ENCODE data around the gene BCL2L2. TPM values are rescaled to one million over a fixed set of nuclear protein-coding genes. Genes with fewer than 3 reads are reported as not detected.
"Not testable (repeated sequence)": the region's sequence is repeated elsewhere in the genome, so short reads cannot be mapped to it uniquely, and the experiment has no call there.

BCL2L2 gene
- polyA plus RNA-seq, 1 of the 3 experiments (the other 2 are of a cell fraction): 30.6 TPM

DNA sequence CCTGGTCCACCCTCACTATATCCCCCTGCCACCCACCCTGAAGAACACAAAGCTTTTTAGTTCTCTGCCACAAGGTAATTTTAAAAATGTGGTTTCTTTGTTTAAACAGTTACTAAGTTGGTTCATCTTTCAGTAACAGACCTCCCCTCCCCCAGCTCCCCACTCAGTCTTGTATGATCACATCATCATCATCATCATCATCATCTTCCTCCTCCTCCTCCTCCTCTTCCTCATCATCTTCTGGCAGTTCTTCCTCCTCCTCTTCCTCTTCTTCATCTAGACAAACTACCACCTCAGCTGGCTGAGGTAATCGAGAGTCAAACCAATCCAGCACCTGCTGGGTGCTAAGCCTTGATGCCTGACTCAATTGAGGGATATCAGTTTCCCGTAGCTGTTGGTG, 31.2 kb upstream of the BCL2L2 start:
- no peak for TF ChIP-seq SIN3A (IDR thresholded peaks at IDR 0.05; ENCODE audit: borderline replicate concordance, low read depth, low read length)
- no peak for TF ChIP-seq RFX5 (IDR thresholded peaks at IDR 0.05; ENCODE audit: low read length)
- TF ChIP-seq, protein P1, sequence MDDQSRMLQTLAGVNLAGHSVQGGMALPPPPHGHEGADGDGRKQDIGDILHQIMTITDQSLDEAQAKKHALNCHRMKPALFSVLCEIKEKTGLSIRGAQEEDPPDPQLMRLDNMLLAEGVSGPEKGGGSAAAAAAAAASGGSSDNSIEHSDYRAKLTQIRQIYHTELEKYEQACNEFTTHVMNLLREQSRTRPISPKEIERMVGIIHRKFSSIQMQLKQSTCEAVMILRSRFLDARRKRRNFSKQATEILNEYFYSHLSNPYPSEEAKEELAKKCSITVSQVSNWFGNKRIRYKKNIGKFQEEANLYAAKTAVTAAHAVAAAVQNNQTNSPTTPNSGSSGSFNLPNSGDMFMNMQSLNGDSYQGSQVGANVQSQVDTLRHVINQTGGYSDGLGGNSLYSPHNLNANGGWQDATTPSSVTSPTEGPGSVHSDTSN (IDR thresholded peaks at IDR 0.05): no peak
- TF ChIP-seq FOSL2 (IDR thresholded peaks at IDR 0.05; ENCODE audit: borderline replicate concordance, low read depth): no peak
- TF ChIP-seq EP300 (IDR thresholded peaks at IDR 0.05; ENCODE audit: borderline replicate concordance in 1 of 2, low read depth in 1 of 2, low read length in 1 of 2): no peak
- TF ChIP-seq MEF2A (IDR thresholded peaks at IDR 0.05; ENCODE audit: borderline replicate concordance, low read depth): no peak
- TF ChIP-seq NRF1 (IDR thresholded peaks at IDR 0.05; ENCODE audit: low read depth, low read length): no peak
- no peak for TF ChIP-seq GABPA (IDR thresholded peaks at IDR 0.05; ENCODE audit: low read depth)
- no peak for TF ChIP-seq MXI1 (IDR thresholded peaks at IDR 0.05; ENCODE audit: low read depth, low read length)
- no peak for TF ChIP-seq CHD2 (IDR thresholded peaks at IDR 0.05; ENCODE audit: low read length, partially characterized antibody)
- Histone ChIP-seq H3K79me2 (ENCODE audit: insufficient read depth) (peaks cover 3% of the 10 kb centered on the region; the same call in 1 of the 2 replicates), H3K4me3 (ENCODE audit: low read depth in 2 of 2, low read length in 1 of 2) (no peak overlapping the region), H3K9ac (no peak overlapping the region), H3F3A (replicated peaks; ENCODE audit: insufficient read depth) (no peaks in the 10 kb centered on the region), H3K27ac (ENCODE audit: low read depth in 2 of 2, low read length in 1 of 2) (no peak overlapping the region), H3K4me2 (no peak overlapping the region), H3K36me3 (replicated peaks in 1 of 2; ENCODE audit: control insufficient read depth in 1 of 2, insufficient read depth in 2 of 2, low read length in 1 of 2) (peaks cover 0 to 8% of the 10 kb centered on the region in 2 experiments), H3K4me1 (ENCODE audit: control insufficient read depth in 1 of 2, insufficient read depth in 2 of 2, low read depth in 1 of 2, low read length in 1 of 2) (no peaks in the 10 kb centered on the region), H2AFZ (ENCODE audit: low read depth) (no peak overlapping the region), H3K9me2 (no peaks in the 10 kb centered on the region), H3K9me3 (no peaks in the 10 kb centered on the region), H3K27me3 (ENCODE audit: insufficient read depth) (no peaks in the 10 kb centered on the region), H4K20me1 (ENCODE audit: insufficient read depth) (no peaks in the 10 kb centered on the region)
- WGBS (ENCODE audit: low lambda C conversion rate): 69% methylated on average over 2 of the region's 2 CpGs
- CTCF ChIA-PET: interaction anchor here (1.0 to 1.9 kb wide), 6 partner anchors 11 to 105 kb away, joined by 3 to 9 read pairs (median 4); partner anchors contain the start of gene HOMEZ
- POLR2A ChIA-PET: no interaction called here
- no peak for DNase-seq

- no peak overlapping the region for H3K9ac ChIP-seq
- no peak overlapping the region for H3K27ac ChIP-seq (ENCODE audit: low read depth in 2 of 2, low read length in 1 of 2)
- DNase-seq: no peak
- TF ChIP-seq FOSL2 (IDR thresholded peaks at IDR 0.05; ENCODE audit: borderline replicate concordance, low read depth) (no peak), TEAD4 (IDR thresholded peaks at IDR 0.05; ENCODE audit: borderline replicate concordance, insufficient read depth) (no peak), SIN3A (IDR thresholded peaks at IDR 0.05; ENCODE audit: borderline replicate concordance, low read depth, low read length) (no peak), EZH2phosphoT487 (IDR thresholded peaks at IDR 0.05; ENCODE audit: borderline replicate concordance, low read depth) (no peak)
- H3K79me2 ChIP-seq (ENCODE audit: insufficient read depth): peaks cover 3% of the 10 kb centered on the region; the same call in 1 of the 2 replicates
- no peak overlapping the region for H2AFZ ChIP-seq (ENCODE audit: low read depth)
- peaks cover 0 to 5% of the 10 kb centered on the region in 2 experiments for H3K36me3 ChIP-seq (replicated peaks in 1 of 2; ENCODE audit: control insufficient read depth in 1 of 2, insufficient read depth in 2 of 2, low read length in 1 of 2)
- H3K4me2 ChIP-seq: no peak overlapping the region
- 91% methylated on average over 3 of the region's 3 CpGs for WGBS (ENCODE audit: low lambda C conversion rate)
- no peaks in the 10 kb centered on the region for H4K20me1 ChIP-seq (ENCODE audit: insufficient read depth)
- no peaks in the 10 kb centered on the region for H3K9me3 ChIP-seq
- H3K9me2 ChIP-seq: no peaks in the 10 kb centered on the region
- H3K4me3 ChIP-seq (ENCODE audit: low read depth in 2 of 2, low read length in 1 of 2): no peak overlapping the region
- ChIA-PET POLR2A (interaction anchor here (0.6 to 1.0 kb wide), 2 partner anchors 9 to 159 kb away, joined by 3 read pairs; no protein-coding TSS in a partner anchor), CTCF (interaction anchor here (1.0 to 1.9 kb wide), 4 partner anchors 9 to 156 kb away, joined by 4 to 6 read pairs (median 5); partner anchors contain the start of gene HOMEZ)
- no peaks in the 10 kb centered on the region for H3F3A ChIP-seq (replicated peaks; ENCODE audit: insufficient read depth)
- H3K4me1 ChIP-seq (ENCODE audit: control insufficient read depth in 1 of 2, insufficient read depth in 2 of 2, low read depth in 1 of 2, low read length in 1 of 2): no peaks in the 10 kb centered on the region
- H3K27me3 ChIP-seq (ENCODE audit: insufficient read depth): no peaks in the 10 kb centered on the region
Observed at GRCh38 chr14:23277189-23277588, 29.4 kb upstream of the BCL2L2 start.

GRCh38 chr14:23277928-23278327, 28.7 kb upstream of the BCL2L2 start:
- H3K4me3 ChIP-seq (ENCODE audit: low read depth in 2 of 2, low read length in 1 of 2); H4K20me1 ChIP-seq (ENCODE audit: insufficient read depth); H3K79me2 ChIP-seq (ENCODE audit: insufficient read depth); POLR2A ChIA-PET; H3K9me3 ChIP-seq; H3K9me2 ChIP-seq; H2AFZ ChIP-seq (ENCODE audit: low read depth); H3K36me3 ChIP-seq (replicated peaks in 1 of 2; ENCODE audit: control insufficient read depth in 1 of 2, insufficient read depth in 2 of 2, low read length in 1 of 2); H3F3A ChIP-seq (replicated peaks; ENCODE audit: insufficient read depth); DNase-seq; H3K9ac ChIP-seq; H3K4me1 ChIP-seq (ENCODE audit: control insufficient read depth in 1 of 2, insufficient read depth in 2 of 2, low read depth in 1 of 2, low read length in 1 of 2); H3K4me2 ChIP-seq; H3K27ac ChIP-seq (ENCODE audit: low read depth in 2 of 2, low read length in 1 of 2); H3K27me3 ChIP-seq (ENCODE audit: insufficient read depth): not testable (repeated sequence)
- 91% methylated on average over 6 of the region's 6 CpGs for whole genome bisulfite sequencing (ENCODE audit: low lambda C conversion rate)
- CTCF ChIA-PET: interaction anchor here (0.8 to 1.9 kb wide), 3 partner anchors 13 to 157 kb away, joined by 3 to 5 read pairs (median 3); no protein-coding TSS in a partner anchor
